ENCODE measurements around the gene AGER.
A peak's percentile ranks its signal among the peaks of the same experiment; 100 is the strongest.
"Not testable (repeated sequence)": the region's sequence is repeated elsewhere in the genome, so short reads cannot be mapped to it uniquely, and the experiment has no call there.

Gene AGER

GRCh38 chr6:32198345-32198696 lies 14.3 kb upstream of the AGER start:
- no peak for TF ChIP-seq CTCF (conservative IDR thresholded peaks at IDR 0.05)
- no peak for TF ChIP-seq ZFX (IDR thresholded peaks at IDR 0.05)
- H3K27ac ChIP-seq, result no peak overlapping the region

- TF ChIP-seq CTCF (conservative IDR thresholded peaks at IDR 0.05), result no peak
- TF ChIP-seq ZFX (IDR thresholded peaks at IDR 0.05), result no peak
Measured at GRCh38 chr6:32196682-32197616, 12.9 kb upstream of the AGER start.

GRCh38 chr6:32195902-32196681 lies 12.0 kb upstream of the AGER start:
- peak; percentile 79; the same call in 1 of the 2 replicates for TF ChIP-seq ZFX (IDR thresholded peaks at IDR 0.05)
- TF ChIP-seq CTCF (conservative IDR thresholded peaks at IDR 0.05), result no peak
- H3K27ac ChIP-seq, result peak overlapping the region; percentile 97

More at GRCh38 chr6:32196682-32197616, 12.9 kb upstream of the AGER start:
- H3K27ac ChIP-seq, result peak overlapping the region; percentile 97

GRCh38 chr6:32195652-32195901 lies 11.5 kb upstream of the AGER start:
- peak overlapping the region; percentile 97 for H3K27ac ChIP-seq
- no peak for TF ChIP-seq ZFX (IDR thresholded peaks at IDR 0.05)
- no peak for TF ChIP-seq CTCF (conservative IDR thresholded peaks at IDR 0.05)

GRCh38 chr6:32194825-32195651 lies 11.0 kb upstream of the AGER start:
- peak overlapping the region; percentile 97 for H3K27ac ChIP-seq
- TF ChIP-seq ZFX (IDR thresholded peaks at IDR 0.05) (no peak), CTCF (conservative IDR thresholded peaks at IDR 0.05) (peak; percentile 80)

- TF ChIP-seq ZFX (IDR thresholded peaks at IDR 0.05) (no peak), CTCF (conservative IDR thresholded peaks at IDR 0.05) (no peak)
- H3K27ac ChIP-seq, result no peak overlapping the region
Measured at GRCh38 chr6:32194388-32194787, 10.3 kb upstream of the AGER start.

- H3K27ac ChIP-seq, result not testable (repeated sequence)
Measured at GRCh38 chr6:32193096-32193495, 9.0 kb upstream of the AGER start.
